Upper lobe of left lung (tissue), 4 donors: ENCODE measurements around the gene SEMA3A.

Experiments used
- EP300 ChIP-seq, 4 donors: sonication (generic); formaldehyde crosslinking; IDR thresholded peaks; one replicate each; pipeline ENCODE4 v1.5.1; 2017; ENCODE audit warnings: antibody characterized with exemption in 4 of 4, control low read depth in 2 of 4
- POLR2A ChIP-seq, 4 donors: fragments of 450-650 bp; IDR thresholded peaks; one replicate each; pipeline ENCODE4 v1.5.1; 2016 to 2017; ENCODE audit warnings: antibody characterized with exemption in 4 of 4, mild to moderate bottlenecking in 2 of 4
- POLR2AphosphoS5 ChIP-seq, 2 donors: sonication (generic); formaldehyde crosslinking; IDR thresholded peaks; one replicate each; pipeline ENCODE4 v1.5.1; 2017; ENCODE audit warnings: antibody characterized with exemption in 2 of 2
- TF ChIP-seq, protein P1 (sequence below), 6 experiments: fragments of 450-650 bp in 4 of 6; fragments of 200-600 bp in 2 of 6; sonication (generic) in 2 of 6; IDR thresholded peaks; one replicate each; pipeline ENCODE4 v1.5.1; 2016 to 2019; ENCODE audit warnings: antibody characterized with exemption in 6 of 6

GRCh38 chr7:84043661-84044191 lies 150.9 kb downstream of the SEMA3A start:
- TF ChIP-seq POLR2AphosphoS5 (IDR thresholded peaks at IDR 0.05) = no peak
- TF ChIP-seq, protein P1, sequence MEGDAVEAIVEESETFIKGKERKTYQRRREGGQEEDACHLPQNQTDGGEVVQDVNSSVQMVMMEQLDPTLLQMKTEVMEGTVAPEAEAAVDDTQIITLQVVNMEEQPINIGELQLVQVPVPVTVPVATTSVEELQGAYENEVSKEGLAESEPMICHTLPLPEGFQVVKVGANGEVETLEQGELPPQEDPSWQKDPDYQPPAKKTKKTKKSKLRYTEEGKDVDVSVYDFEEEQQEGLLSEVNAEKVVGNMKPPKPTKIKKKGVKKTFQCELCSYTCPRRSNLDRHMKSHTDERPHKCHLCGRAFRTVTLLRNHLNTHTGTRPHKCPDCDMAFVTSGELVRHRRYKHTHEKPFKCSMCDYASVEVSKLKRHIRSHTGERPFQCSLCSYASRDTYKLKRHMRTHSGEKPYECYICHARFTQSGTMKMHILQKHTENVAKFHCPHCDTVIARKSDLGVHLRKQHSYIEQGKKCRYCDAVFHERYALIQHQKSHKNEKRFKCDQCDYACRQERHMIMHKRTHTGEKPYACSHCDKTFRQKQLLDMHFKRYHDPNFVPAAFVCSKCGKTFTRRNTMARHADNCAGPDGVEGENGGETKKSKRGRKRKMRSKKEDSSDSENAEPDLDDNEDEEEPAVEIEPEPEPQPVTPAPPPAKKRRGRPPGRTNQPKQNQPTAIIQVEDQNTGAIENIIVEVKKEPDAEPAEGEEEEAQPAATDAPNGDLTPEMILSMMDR (IDR thresholded peaks at IDR 0.05) = no peak
- no peak for TF ChIP-seq POLR2A (IDR thresholded peaks at IDR 0.05)
- no peak for TF ChIP-seq EP300 (IDR thresholded peaks at IDR 0.05)
